ENCODE measurements around the gene TRIM72. TPM values are rescaled to one million over a fixed set of nuclear protein-coding genes. Genes with fewer than 3 reads are reported as not detected.

Gene TRIM72
- total RNA-seq, 1 experiment from 2014 or later, result 1.2 TPM

DNA sequence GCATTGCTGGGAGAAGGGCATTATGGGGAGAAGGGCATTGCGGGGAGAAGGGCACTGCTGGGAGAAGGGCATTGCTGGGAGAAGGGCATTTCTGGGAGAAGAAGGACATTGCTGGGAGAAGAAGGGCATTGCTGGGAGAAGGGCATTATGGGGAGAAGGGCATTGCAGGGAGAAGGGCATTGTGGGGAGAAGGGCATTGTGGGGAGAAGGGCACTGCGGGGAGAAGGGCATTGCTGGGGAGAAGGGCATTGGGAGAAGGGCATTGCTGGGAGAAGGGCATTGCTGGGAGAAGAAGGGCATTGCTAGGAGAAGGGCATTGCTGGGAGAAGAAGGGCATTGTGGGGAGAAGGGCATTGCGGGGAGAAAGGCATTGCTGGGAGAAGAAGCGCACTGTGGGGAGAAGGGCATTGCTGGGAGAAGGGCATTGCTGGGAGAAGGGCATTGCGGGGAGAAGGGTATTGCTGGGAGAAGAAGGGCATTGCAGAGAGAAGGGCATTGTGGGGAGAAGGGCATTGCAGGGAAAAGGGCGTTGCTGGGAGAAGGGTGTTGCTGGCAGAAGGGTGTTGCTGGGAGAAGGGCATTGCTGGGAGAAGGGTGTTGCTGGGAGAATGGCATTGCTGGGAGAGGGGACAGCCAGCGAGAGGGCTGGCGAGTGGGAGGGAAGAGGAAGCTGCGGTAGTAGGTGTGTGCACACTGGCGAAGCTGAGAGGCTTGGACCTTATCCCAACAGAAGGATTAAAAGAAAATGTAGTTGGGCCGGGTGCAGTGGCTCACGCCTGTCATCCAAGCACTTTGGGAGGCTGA lies 7.6 kb downstream of the TRIM72 start:
- no peak overlapping the region for H3K23ac ChIP-seq (ENCODE audit: insufficient read length, low read depth, low read length)
- H2BK12ac ChIP-seq (ENCODE audit: insufficient read length, low read depth, low read length), result no peak overlapping the region
- no peak overlapping the region for H3T11ph ChIP-seq (ENCODE audit: low read length)
- H3K9me3 Mint-ChIP-seq, result no peaks in the 10 kb centered on the region
- H2BK5ac ChIP-seq (ENCODE audit: insufficient read length, low read length), result no peak overlapping the region
- no peak overlapping the region for H2BK15ac ChIP-seq (ENCODE audit: low read depth, low read length)
- H3K14ac ChIP-seq (ENCODE audit: insufficient read depth, low read length), result no peak overlapping the region
- H3K56ac ChIP-seq (ENCODE audit: insufficient read length, low read depth, low read length), result no peak overlapping the region
- H2BK20ac ChIP-seq (ENCODE audit: low read depth, low read length, poor library complexity, severe bottlenecking), result no peak overlapping the region
- no peaks in the 10 kb centered on the region for H3K36me3 Mint-ChIP-seq (ENCODE audit: insufficient read depth in 1 of 3, low read depth in 3 of 3)
- no peaks in the 10 kb centered on the region for H3K79me2 ChIP-seq (ENCODE audit: insufficient read depth, low read length)
- no peak overlapping the region for H3K4me2 ChIP-seq (ENCODE audit: insufficient read depth, insufficient read length, low read length)
- no peak overlapping the region for H2BK120ac ChIP-seq (ENCODE audit: low read depth, low read length, poor library complexity, severe bottlenecking)
- no CpG with 5 or more reads among the region's 12 CpGs for WGBS (ENCODE audit: extremely low coverage, insufficient read length, low lambda C conversion rate)
- H3K79me1 ChIP-seq (ENCODE audit: insufficient read depth, low read depth, low read length, poor library complexity, severe bottlenecking), result no peaks in the 10 kb centered on the region
- H4K20me1 ChIP-seq (ENCODE audit: control insufficient read depth, insufficient read depth, insufficient read length), result no peaks in the 10 kb centered on the region
- peak overlapping the region in 1 of 3 experiments; percentile 52; a peak in 1 of 7 replicates for H3K27ac Mint-ChIP-seq
- H2AFZ ChIP-seq (ENCODE audit: low read length), result no peak overlapping the region
- TF ChIP-seq, protein P1, sequence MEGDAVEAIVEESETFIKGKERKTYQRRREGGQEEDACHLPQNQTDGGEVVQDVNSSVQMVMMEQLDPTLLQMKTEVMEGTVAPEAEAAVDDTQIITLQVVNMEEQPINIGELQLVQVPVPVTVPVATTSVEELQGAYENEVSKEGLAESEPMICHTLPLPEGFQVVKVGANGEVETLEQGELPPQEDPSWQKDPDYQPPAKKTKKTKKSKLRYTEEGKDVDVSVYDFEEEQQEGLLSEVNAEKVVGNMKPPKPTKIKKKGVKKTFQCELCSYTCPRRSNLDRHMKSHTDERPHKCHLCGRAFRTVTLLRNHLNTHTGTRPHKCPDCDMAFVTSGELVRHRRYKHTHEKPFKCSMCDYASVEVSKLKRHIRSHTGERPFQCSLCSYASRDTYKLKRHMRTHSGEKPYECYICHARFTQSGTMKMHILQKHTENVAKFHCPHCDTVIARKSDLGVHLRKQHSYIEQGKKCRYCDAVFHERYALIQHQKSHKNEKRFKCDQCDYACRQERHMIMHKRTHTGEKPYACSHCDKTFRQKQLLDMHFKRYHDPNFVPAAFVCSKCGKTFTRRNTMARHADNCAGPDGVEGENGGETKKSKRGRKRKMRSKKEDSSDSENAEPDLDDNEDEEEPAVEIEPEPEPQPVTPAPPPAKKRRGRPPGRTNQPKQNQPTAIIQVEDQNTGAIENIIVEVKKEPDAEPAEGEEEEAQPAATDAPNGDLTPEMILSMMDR (conservative IDR thresholded peaks at IDR 0.05), result no peak
- no peak for DNase-seq
- H3K27me3 Mint-ChIP-seq (ENCODE audit: low read depth), result peaks cover 38% of the 10 kb centered on the region
- peaks cover 4% of the 10 kb centered on the region for H3K23me2 ChIP-seq (ENCODE audit: insufficient read length, low read depth, low read length, poor library complexity, severe bottlenecking)
- H2AK5ac ChIP-seq (ENCODE audit: insufficient read length, low read length), result no peak overlapping the region
- no peaks in the 10 kb centered on the region for H3K4me1 ChIP-seq (ENCODE audit: insufficient read depth, low read length)
- no peaks in the 10 kb centered on the region for H3K9me3 ChIP-seq (ENCODE audit: control insufficient read depth, low read depth, low read length)
- no peak overlapping the region for H4K8ac ChIP-seq (replicated peaks; ENCODE audit: insufficient read length, low read depth, low read length)
- peaks cover 6% of the 10 kb centered on the region; the same call in 1 of the 2 replicates for H3K27me3 ChIP-seq (ENCODE audit: insufficient read depth, low read length)
- H3K27ac ChIP-seq (ENCODE audit: insufficient read length, low read depth, low read length), result no peak overlapping the region
- no peak overlapping the region for H4K5ac ChIP-seq (ENCODE audit: insufficient read length, low read depth, low read length)
- H3K4ac ChIP-seq (ENCODE audit: low read depth, low read length), result no peak overlapping the region
- H3K4me3 Mint-ChIP-seq, result peak overlapping the region in 1 of 2 experiments; percentile 15; a peak in 1 of 5 replicates
- no peak overlapping the region for H3K9ac ChIP-seq (ENCODE audit: extremely low read depth, insufficient read length, low read length)
- H3K18ac ChIP-seq (ENCODE audit: insufficient read length, low read depth, low read length), result no peak overlapping the region
- H3K4me1 Mint-ChIP-seq, result peaks cover 5% of the 10 kb centered on the region in 2 experiments
- H4K91ac ChIP-seq (ENCODE audit: insufficient read length, low read depth, low read length), result no peak overlapping the region
